GM18951 (cell line): ENCODE results near the gene DBP.

Experiments
- POLR2A ChIP-seq: IDR thresholded peaks from 4 replicates; pipeline ENCODE4 v1.6.1; 2011; ENCODE audit warnings: mild to moderate bottlenecking; ENCODE audit not compliant: insufficient read length, insufficient read depth; ENCODE audit errors: extremely low read depth
- in situ Hi-C: fragments of 300-500 bp; cut with MboI; formaldehyde crosslinking; loops from one replicate; pipeline ENCODE4 v1.12.0; 2022; ENCODE audit warnings: low sequenced_read_pairs, mixed read lengths, inconsistent platforms; ENCODE audit not compliant: unreplicated experiment

The DBP gene

DNA sequence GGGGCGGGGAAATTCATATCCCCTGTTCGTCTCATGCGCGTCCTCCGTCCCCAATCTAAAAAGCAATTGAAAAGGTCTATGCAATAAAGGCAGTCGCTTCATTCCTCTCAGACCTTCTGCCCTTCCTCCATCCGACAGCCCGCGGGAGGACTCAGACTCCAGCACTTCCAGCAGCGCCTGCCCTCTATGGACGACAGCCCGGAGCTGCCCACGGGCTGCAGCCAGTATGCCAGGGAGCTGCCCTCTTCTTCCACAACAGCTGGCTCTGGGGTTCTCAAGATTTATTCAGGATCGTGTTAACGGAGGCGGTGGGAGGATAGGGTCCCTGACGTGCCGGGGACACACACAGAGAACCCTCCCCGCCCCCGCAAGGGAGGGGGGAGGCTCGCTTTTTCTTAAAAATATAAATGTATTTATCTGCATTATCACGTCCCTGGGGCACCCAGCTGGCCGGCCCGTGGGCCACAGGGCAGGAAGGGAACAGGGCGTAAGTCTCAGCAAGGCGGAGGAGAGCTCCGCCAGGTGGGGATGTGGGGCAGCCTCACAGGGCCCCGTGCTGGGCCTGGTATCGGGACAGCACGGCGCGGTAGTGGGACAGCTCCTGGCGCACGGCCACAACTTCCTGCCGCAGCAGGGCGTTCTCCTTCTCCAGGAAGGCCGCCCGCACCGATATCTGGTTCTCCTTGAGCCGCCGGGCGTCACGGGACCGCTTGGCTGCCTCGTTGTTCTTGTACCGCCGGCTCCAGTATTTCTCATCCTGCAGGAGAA lies 6.7 kb downstream of the DBP start:
- in situ Hi-C loops = no loop called here
- TF ChIP-seq POLR2A = no peak

GRCh38 chr19:48629599-48630295 lies 7.4 kb downstream of the DBP start:
- in situ Hi-C loops = no loop called here
- TF ChIP-seq POLR2A = peak; percentile 37

- TF ChIP-seq POLR2A = no peak
- in situ Hi-C loops = no loop called here
These were observed 7.9 kb downstream of the DBP start for GRCh38 chr19:48629297-48629598.

GRCh38 chr19:48628486-48629296 lies 8.5 kb downstream of the DBP start:
- peak; percentile 16 for TF ChIP-seq POLR2A
- in situ Hi-C loops = no loop called here

- in situ Hi-C loops = no loop called here
- no peak for TF ChIP-seq POLR2A
These were observed 9.3 kb downstream of the DBP start for GRCh38 chr19:48627865-48628314.

- in situ Hi-C loops = no loop called here
- TF ChIP-seq POLR2A = no peak
These were observed 9.8 kb downstream of the DBP start for GRCh38 chr19:48627201-48627864.

GRCh38 chr19:48625891-48626327 lies 11.3 kb downstream of the DBP start:
- in situ Hi-C loops = no loop called here
- no peak for TF ChIP-seq POLR2A

DNA sequence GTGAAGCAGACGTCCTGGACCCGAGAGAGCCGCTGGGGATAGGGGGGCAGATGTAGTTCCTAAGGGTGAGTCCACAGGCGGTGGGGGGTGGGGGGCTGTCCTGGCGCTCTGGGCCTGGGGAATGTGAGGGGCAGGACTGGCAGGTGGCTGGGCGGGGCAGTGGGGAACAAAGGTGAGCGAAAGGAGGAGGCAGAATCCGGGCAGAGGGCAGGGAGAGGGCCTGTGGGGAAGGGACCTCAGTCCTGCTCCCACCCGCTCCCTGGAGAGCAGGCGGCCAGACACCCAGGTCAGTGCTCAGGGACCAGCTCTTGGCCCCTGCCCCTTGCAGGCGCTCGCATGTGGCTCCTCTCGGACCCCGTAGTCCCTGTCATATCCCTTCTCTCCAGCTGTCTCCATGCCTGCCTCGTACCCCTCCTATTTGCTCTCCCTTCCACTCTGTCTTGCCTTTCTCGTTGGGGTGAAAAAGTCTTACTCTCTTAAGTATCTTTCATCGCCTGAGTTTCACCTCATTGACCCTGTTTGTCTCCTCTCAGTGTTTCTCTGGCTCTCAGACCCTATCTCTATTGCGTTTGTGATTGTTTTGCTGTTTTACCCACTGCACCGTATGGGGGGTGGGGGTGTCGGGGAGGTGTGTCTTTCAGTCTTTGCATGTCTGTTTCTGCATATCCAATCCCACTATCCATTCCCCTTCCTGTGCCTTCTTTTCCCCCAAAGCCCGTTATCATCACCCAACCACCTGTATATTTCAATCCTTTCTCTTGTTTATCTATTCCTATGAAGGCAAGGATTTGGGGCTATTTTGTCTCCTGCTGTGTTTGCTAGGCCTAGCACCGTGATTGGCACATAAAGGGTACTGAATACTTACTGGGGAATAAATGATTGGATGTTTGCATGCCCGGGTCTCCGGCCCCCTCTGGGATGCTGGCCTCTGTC lies 12.1 kb downstream of the DBP start:
- in situ Hi-C loops = no loop called here

GRCh38 chr19:48624067-48624594 lies 13.0 kb downstream of the DBP start:
- in situ Hi-C loops = no loop called here
- TF ChIP-seq POLR2A = peak; percentile 51

More for the DNA sequence above, 12.1 kb downstream of the DBP start:
- no peak for TF ChIP-seq POLR2A

GRCh38 chr19:48623556-48624066 lies 13.6 kb downstream of the DBP start:
- in situ Hi-C loops = no loop called here
- no peak for TF ChIP-seq POLR2A

DNA sequence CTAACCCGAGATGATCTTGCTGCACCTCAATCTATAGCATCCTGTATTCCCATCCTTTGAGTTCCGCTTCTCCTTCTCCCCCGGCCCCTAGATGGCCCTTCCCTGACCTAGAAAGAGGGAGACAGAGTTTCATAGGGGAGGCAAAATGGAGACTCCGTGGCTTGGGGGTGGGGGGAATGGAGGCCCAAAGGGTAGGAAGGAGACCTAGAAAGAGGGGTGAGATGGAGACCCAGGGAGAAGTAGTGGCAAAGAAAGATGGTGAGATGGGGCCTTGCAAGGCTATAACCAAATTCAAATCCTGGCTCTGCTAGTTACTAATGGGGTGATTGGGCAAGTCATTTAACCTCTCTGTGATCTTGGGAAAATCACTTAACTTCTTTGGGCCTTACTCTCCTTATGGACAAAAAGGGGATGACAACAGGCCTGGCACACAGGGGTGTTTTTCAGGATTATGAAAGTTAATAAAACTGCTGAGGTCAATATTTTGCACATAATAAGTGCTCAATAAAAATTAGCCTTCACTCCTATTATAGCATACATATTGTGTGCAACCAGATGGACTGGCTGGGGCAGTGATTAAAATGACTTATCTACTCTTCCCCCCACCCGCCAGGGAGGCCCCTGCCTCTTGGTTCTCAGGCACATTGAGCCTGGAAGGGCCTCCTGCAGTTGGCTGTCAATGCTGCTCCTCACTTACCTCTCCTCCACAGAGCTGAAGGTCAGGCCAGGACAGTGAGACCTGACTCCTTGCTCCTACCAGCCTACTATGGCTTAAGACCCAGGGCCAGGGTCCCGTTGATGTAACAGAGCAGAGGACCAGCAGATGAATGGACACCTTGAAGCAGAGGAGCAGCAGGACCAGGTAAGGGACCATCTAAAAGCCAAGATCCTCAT lies 17.2 kb downstream of the DBP start:
- in situ Hi-C loops = no loop called here
- TF ChIP-seq POLR2A = no peak
